Measurements from ENCODE around the gene TIMM17B.

Gene TIMM17B

GRCh38 chrX:48897625-48898306 is at the start of gene TIMM17B, which contains the start of gene PQBP1:
Gene TIMM17B (minus strand): TSS chrX:48897768. CDS start chrX:48897749, 19 bp downstream.
Gene PQBP1 (plus strand): TSS chrX:48897930. CDS start chrX:48898510, 580 bp downstream.
- peak; percentile 55 to 94 (median 84) for DNase-seq

GRCh38 chrX:48945517-48946348 is 48.2 kb upstream of the TIMM17B start:
- DNase-seq: peak in 23 of 56 donors; percentile 0 to 41 (median 3)

- no peak for DNase-seq
Observed at GRCh38 chrX:48942895-48943294, 45.3 kb upstream of the TIMM17B start.

- no peak for DNase-seq
Observed at GRCh38 chrX:48940404-48940955, 42.9 kb upstream of the TIMM17B start.

- DNase-seq: no peak
Observed at GRCh38 chrX:48939524-48940228, 42.1 kb upstream of the TIMM17B start.

GRCh38 chrX:48938721-48939425 is 41.3 kb upstream of the TIMM17B start:
- DNase-seq: no peak

GRCh38 chrX:48937054-48937907 is 39.7 kb upstream of the TIMM17B start:
- DNase-seq: peak in 11 of 56 donors; percentile 0 to 11 (median 2)

GRCh38 chrX:48936429-48937053 is 39.0 kb upstream of the TIMM17B start:
- no peak for DNase-seq

GRCh38 chrX:48935301-48935670 is 37.7 kb upstream of the TIMM17B start:
- DNase-seq: no peak

GRCh38 chrX:48934581-48935300 is 37.2 kb upstream of the TIMM17B start:
- no peak for DNase-seq

GRCh38 chrX:48933757-48934156 is 36.2 kb upstream of the TIMM17B start:
- no peak for DNase-seq

- no peak for DNase-seq
Observed at GRCh38 chrX:48927736-48928382, 30.3 kb upstream of the TIMM17B start.

GRCh38 chrX:48927123-48927522 is 29.6 kb upstream of the TIMM17B start:
- DNase-seq: no peak

GRCh38 chrX:48924270-48924669 is 26.7 kb upstream of the TIMM17B start:
- DNase-seq: no peak

GRCh38 chrX:48923771-48924170 is 26.2 kb upstream of the TIMM17B start:
- DNase-seq: no peak

GRCh38 chrX:48920718-48921104 is 23.1 kb upstream of the TIMM17B start:
- DNase-seq: no peak

GRCh38 chrX:48919947-48920717 is 22.6 kb upstream of the TIMM17B start:
- peak in 1 of 56 donors; percentile 3 for DNase-seq

Data from amygdala (tissue), 56 donors.